Ovary (tissue), 9 donors: ENCODE results near the gene WWC1. TPM values are rescaled to one million over a fixed set of nuclear protein-coding genes. Genes with fewer than 3 reads are reported as not detected.

ENCODE experiments used
- DNase-seq, 5 donors: peaks; one replicate each; pipeline ENCODE4 v3.0.0-alpha.2; 2019 to 2020
- H3K27ac ChIP-seq, 2 donors: fragments of 200-600 bp; one replicate each; pipeline versions ENCODE4 v1.5.1 to v1.8.0; 2019 to 2022
- H3K27me3 ChIP-seq: fragments of 200-600 bp; one replicate; pipeline ENCODE4 v1.8.0; 2022
- H3K36me3 ChIP-seq: fragments of 200-600 bp; sonication (generic); one replicate; pipeline ENCODE4 v1.5.1; 2019
- H3K4me1 ChIP-seq: one replicate; pipeline ENCODE4 v1.8.1; 2013; ENCODE audit warnings: mild to moderate bottlenecking, moderate library complexity; ENCODE audit not compliant: insufficient read depth
- H3K4me3 ChIP-seq: fragments of 200-600 bp; sonication (generic); one replicate; pipeline ENCODE4 v1.5.1; 2017
- H3K9me3 ChIP-seq, 2 donors: fragments of 200-600 bp in 1 of 2; sonication (generic) in 1 of 2; one replicate each; pipeline versions ENCODE4 v1.5.1 to v1.8.1; 2013 to 2019; ENCODE audit warnings: mild to moderate bottlenecking in 1 of 2, moderate library complexity in 1 of 2
- CTCF ChIP-seq, 3 donors: fragments of 450-650 bp in 2 of 3; fragments of 200-600 bp in 1 of 3; IDR thresholded peaks; one replicate each; pipeline versions ENCODE4 v1.5.1 to v1.8.0; 2016 to 2022; ENCODE audit warnings: antibody characterized with exemption in 3 of 3, mild to moderate bottlenecking in 1 of 3
- EP300 ChIP-seq: sonication (generic); formaldehyde crosslinking; IDR thresholded peaks from one replicate; pipeline ENCODE4 v1.6.1; 2017; ENCODE audit warnings: antibody characterized with exemption
- POLR2A ChIP-seq: fragments of 450-650 bp; IDR thresholded peaks from one replicate; pipeline ENCODE4 v1.6.1; 2017; ENCODE audit warnings: antibody characterized with exemption, mild to moderate bottlenecking, moderate library complexity
- WGBS, 3 donors: extraction: QIAGEN DNeasy Blood & Tissue Kit in 1 of 3; methylation state at CpG; one replicate each; pipeline versions ENCODE4 v1.1.5 to v1.1.7; 2013 to 2017; 5-methylcytosine and 5-hydroxymethylcytosine counted together
- intact Hi-C, 4 donors: fragments of 100-400 bp; cut with DNase I; formaldehyde crosslinking; loops; one replicate each; pipeline versions ENCODE4 v1.11.0 to v1.15.1; 2022 to 2023
- polyA plus RNA-seq, 2 donors: library from polyadenylated mRNA; stranded (reverse); fragments of 200-250 nt in 1 of 2; fragments of 350-450 nt in 1 of 2; fragmentation: Illumina TruSeq in 1 of 2; extraction: RNeasy Lipid Tissue Mini Kit (QIAGEN cat#74804) in 1 of 2; gene quantifications; one replicate each; pipeline ENCODE4 v1.2.3, GENCODE V29; 2013 to 2014
- total RNA-seq, 7 donors: library from RNA; depleted of rRNA in 2 of 7; stranded (reverse); fragments of >200 nt in 2 of 7; fragmentation: NEBNext Ultra II Directional in 3 of 7; extraction: Animal tissue kit (Norgen Biotek cat#: 25700) in 3 of 7; gene quantifications; one replicate each; pipeline versions ENCODE4 v1.1.0 to v1.2.4, GENCODE V29; 2016 to 2023
- donor health status: DM: no; HTN: no; CAD: no; lungs with moderate emphysema.
- donor health status: DM: no; HTN: no; CAD: no.
- donor health status: Bipolar disorder and iron deficiency.
- donor health status: DM: yes; HTN: yes; CAD: no.
- donor health status: DM: no; HTN: no; CAD: no.
- donor health status: DM: yes; HTN: yes; CAD: no.

The WWC1 gene
- total and polyA plus RNA-seq, 9 donors: 0.58 to 60.3 (median 5.3) TPM

GRCh38 chr5:168374532-168374931 lies 83.1 kb downstream of the WWC1 start:
- intact Hi-C loops: no loop called here
- H3K9me3 ChIP-seq: no peaks in the 10 kb centered on the region
- H3K4me3 ChIP-seq: no peak overlapping the region

GRCh38 chr5:168375214-168375613 lies 83.8 kb downstream of the WWC1 start:
- no peaks in the 10 kb centered on the region for H3K4me1 ChIP-seq
- TF ChIP-seq CTCF (IDR thresholded peaks at IDR 0.05) (no peak), EP300 (no peak), POLR2A (no peak)
- intact Hi-C loops: no loop called here
- H3K27ac ChIP-seq: no peak overlapping the region
- H3K9me3 ChIP-seq: no peaks in the 10 kb centered on the region
- no peaks in the 10 kb centered on the region for H3K27me3 ChIP-seq
- no peak overlapping the region for H3K4me3 ChIP-seq
- no peaks in the 10 kb centered on the region for H3K36me3 ChIP-seq
- DNase-seq: no peak
- WGBS, 3 donors: 79 to 87% (median 83%) methylated on average over 7 of the region's 7 CpGs

More at GRCh38 chr5:168374532-168374931, 83.1 kb downstream of the WWC1 start:
- Histone ChIP-seq H3K4me1 (no peaks in the 10 kb centered on the region), H3K27ac (no peak overlapping the region), H3K27me3 (no peaks in the 10 kb centered on the region), H3K36me3 (no peaks in the 10 kb centered on the region)
- TF ChIP-seq POLR2A (no peak), EP300 (no peak), CTCF (IDR thresholded peaks at IDR 0.05) (no peak)
- 95 to 96% (median 95%) methylated on average over 4 of the region's 4 CpGs for WGBS, 3 donors
- DNase-seq: no peak

GRCh38 chr5:168377525-168377924 lies 86.1 kb downstream of the WWC1 start:
- no peaks in the 10 kb centered on the region for H3K9me3 ChIP-seq
- no peak for DNase-seq
- H3K36me3 ChIP-seq: no peaks in the 10 kb centered on the region
- TF ChIP-seq POLR2A: no peak
- TF ChIP-seq CTCF (IDR thresholded peaks at IDR 0.05): no peak
- no peak overlapping the region for H3K4me3 ChIP-seq
- no peaks in the 10 kb centered on the region for H3K27me3 ChIP-seq
- intact Hi-C loops: no loop called here
- 78 to 86% (median 85%) methylated on average over 2 of the region's 2 CpGs for WGBS, 3 donors
- no peak overlapping the region for H3K27ac ChIP-seq
- H3K4me1 ChIP-seq: no peaks in the 10 kb centered on the region

- no peaks in the 10 kb centered on the region for H3K27me3 ChIP-seq
- no peak overlapping the region for H3K27ac ChIP-seq
- 92 to 94% (median 94%) methylated on average over 4 of the region's 4 CpGs for WGBS, 3 donors
- H3K36me3 ChIP-seq: no peaks in the 10 kb centered on the region
- intact Hi-C loops: no loop called here
- H3K4me3 ChIP-seq: no peak overlapping the region
- H3K9me3 ChIP-seq: no peaks in the 10 kb centered on the region
- TF ChIP-seq POLR2A (no peak), CTCF (IDR thresholded peaks at IDR 0.05) (no peak), EP300 (no peak)
- H3K4me1 ChIP-seq: no peaks in the 10 kb centered on the region
- no peak for DNase-seq
Observed at GRCh38 chr5:168378741-168379140, 87.3 kb downstream of the WWC1 start.

- Histone ChIP-seq H3K4me1 (no peaks in the 10 kb centered on the region), H3K27me3 (no peaks in the 10 kb centered on the region), H3K27ac (no peak overlapping the region), H3K4me3 (no peak overlapping the region), H3K9me3 (peaks cover 0 to 5% of the 10 kb centered on the region in 2 donors), H3K36me3 (no peaks in the 10 kb centered on the region)
- TF ChIP-seq EP300 (no peak), CTCF (IDR thresholded peaks at IDR 0.05) (no peak), POLR2A (no peak)
- intact Hi-C loops: no loop called here
- DNase-seq: no peak
- 10 to 25% (median 12%) methylated on average over 3 of the region's 3 CpGs for WGBS, 3 donors
Observed at GRCh38 chr5:168382421-168382820, 91.0 kb downstream of the WWC1 start.
